Measurements from ENCODE around the gene AURKAIP1. TPM values are rescaled to one million over a fixed set of nuclear protein-coding genes. Genes with fewer than 3 reads are reported as not detected.
A peak's percentile ranks its signal among the peaks of the same experiment; 100 is the strongest.

AURKAIP1 gene
- total and polyA plus RNA-seq, 9 of the 15 experiments (the other 6 are each of a cell fraction or from before 2014, with no cell fraction given), result 7.8 to 478 (median 92.0) TPM

GRCh38 chr1:1334835-1335234 is 40.2 kb downstream of the AURKAIP1 start (continued):
- TF ChIP-seq, protein P1, sequence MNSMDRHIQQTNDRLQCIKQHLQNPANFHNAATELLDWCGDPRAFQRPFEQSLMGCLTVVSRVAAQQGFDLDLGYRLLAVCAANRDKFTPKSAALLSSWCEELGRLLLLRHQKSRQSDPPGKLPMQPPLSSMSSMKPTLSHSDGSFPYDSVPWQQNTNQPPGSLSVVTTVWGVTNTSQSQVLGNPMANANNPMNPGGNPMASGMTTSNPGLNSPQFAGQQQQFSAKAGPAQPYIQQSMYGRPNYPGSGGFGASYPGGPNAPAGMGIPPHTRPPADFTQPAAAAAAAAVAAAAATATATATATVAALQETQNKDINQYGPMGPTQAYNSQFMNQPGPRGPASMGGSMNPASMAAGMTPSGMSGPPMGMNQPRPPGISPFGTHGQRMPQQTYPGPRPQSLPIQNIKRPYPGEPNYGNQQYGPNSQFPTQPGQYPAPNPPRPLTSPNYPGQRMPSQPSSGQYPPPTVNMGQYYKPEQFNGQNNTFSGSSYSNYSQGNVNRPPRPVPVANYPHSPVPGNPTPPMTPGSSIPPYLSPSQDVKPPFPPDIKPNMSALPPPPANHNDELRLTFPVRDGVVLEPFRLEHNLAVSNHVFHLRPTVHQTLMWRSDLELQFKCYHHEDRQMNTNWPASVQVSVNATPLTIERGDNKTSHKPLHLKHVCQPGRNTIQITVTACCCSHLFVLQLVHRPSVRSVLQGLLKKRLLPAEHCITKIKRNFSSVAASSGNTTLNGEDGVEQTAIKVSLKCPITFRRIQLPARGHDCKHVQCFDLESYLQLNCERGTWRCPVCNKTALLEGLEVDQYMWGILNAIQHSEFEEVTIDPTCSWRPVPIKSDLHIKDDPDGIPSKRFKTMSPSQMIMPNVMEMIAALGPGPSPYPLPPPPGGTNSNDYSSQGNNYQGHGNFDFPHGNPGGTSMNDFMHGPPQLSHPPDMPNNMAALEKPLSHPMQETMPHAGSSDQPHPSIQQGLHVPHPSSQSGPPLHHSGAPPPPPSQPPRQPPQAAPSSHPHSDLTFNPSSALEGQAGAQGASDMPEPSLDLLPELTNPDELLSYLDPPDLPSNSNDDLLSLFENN (IDR thresholded peaks at IDR 0.05; ENCODE audit: low read depth in 2 of 2, low read length in 2 of 2), result no peak
- TF ChIP-seq ZNF253 (CRISPR knock-in tag; conservative IDR thresholded peaks at IDR 0.05) (no peak), PRMT5 (CRISPR knock-in tag; IDR thresholded peaks at IDR 0.05) (peak; percentile 90; the same call in 1 of the 2 replicates), EP300 (IDR thresholded peaks at IDR 0.05; ENCODE audit: low read length) (no peak), ZC3H11A (IDR thresholded peaks at IDR 0.05; ENCODE audit: low read depth, low read length) (no peak), FIP1L1 (IDR thresholded peaks at IDR 0.05; ENCODE audit: low read depth, low read length, poor library complexity, severe bottlenecking) (peak; percentile 1), IRF1 (CRISPR knock-in tag; IDR thresholded peaks at IDR 0.05; ENCODE audit: borderline replicate concordance) (no peak), CBX2 (IDR thresholded peaks at IDR 0.05; ENCODE audit: insufficient read depth, low read length, poor library complexity, severe bottlenecking) (no peak)
- TF ChIP-seq, protein P2, sequence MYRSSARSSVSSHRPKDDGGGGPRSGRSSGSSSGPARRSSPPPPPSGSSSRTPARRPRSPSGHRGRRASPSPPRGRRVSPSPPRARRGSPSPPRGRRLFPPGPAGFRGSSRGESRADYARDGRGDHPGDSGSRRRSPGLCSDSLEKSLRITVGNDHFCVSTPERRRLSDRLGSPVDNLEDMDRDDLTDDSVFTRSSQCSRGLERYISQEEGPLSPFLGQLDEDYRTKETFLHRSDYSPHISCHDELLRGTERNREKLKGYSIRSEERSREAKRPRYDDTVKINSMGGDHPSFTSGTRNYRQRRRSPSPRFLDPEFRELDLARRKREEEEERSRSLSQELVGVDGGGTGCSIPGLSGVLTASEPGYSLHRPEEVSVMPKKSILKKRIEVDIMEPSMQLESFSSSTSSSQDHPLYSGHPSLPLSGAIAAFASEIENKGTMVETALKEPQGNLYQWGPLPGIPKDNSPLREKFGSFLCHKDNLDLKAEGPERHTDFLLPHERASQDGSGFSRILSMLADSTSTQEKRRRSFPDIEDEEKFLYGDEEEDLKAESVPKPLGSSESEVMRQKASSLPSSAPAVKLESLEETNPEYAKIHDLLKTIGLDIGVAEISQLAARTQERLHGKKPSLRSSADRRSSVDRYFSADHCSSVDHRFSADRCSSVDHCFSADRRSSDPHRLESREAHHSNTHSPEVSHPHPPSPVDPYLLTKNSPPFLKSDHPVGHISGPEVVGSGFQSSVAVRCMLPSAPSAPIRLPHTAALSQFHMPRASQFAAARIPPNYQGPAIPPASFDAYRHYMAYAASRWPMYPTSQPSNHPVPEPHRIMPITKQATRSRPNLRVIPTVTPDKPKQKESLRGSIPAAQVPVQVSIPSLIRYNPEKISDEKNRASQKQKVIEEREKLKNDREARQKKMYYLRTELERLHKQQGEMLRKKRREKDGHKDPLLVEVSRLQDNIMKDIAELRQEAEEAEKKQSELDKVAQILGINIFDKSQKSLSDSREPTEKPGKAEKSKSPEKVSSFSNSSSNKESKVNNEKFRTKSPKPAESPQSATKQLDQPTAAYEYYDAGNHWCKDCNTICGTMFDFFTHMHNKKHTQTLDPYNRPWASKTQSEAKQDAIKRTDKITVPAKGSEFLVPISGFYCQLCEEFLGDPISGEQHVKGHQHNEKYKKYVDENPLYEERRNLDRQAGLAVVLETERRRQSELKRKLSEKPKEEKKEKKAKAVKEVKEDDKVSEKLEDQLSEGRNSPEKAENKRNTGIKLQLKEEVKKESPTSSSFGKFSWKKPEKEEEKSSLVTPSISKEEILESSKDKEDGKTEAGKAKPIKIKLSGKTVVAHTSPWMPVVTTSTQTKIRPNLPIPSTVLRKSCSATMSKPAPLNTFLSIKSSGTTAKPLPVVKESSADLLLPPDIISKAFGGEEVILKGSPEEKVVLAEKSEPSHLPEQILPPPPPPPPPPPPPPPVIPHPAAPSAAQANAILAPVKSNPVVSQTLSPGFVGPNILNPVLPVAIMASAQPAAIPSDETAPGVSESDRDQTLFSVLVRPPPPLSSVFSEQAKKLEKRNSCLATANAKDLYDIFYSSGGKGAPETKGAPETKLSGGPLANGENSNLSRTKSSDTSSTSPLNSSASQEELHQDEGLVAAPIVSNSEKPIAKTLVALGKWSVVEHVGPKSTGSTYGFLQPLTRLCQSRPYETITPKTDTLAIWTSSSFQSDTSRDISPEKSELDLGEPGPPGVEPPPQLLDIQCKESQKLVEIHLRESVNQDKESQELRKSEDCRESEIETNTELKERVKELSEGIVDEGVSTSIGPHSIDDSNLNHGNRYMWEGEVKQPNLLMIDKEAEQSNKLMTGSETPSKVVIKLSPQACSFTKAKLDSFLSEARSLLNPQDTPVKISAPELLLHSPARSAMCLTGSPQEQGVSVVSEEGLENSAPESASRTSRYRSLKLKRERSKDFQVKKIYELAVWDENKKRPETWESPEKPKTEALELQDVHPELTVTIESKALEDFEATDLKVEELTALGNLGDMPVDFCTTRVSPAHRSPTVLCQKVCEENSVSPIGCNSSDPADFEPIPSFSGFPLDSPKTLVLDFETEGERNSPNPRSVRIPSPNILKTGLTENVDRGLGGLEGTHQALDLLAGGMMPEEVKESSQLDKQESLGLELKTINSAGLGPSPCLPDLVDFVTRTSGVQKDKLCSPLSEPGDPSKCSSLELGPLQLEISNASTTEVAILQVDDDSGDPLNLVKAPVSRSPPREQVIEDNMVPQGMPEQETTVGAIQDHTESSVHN (IDR thresholded peaks at IDR 0.05; ENCODE audit: borderline replicate concordance in 1 of 2, low read depth in 1 of 2), result no peak
- TF ChIP-seq, protein P3, sequence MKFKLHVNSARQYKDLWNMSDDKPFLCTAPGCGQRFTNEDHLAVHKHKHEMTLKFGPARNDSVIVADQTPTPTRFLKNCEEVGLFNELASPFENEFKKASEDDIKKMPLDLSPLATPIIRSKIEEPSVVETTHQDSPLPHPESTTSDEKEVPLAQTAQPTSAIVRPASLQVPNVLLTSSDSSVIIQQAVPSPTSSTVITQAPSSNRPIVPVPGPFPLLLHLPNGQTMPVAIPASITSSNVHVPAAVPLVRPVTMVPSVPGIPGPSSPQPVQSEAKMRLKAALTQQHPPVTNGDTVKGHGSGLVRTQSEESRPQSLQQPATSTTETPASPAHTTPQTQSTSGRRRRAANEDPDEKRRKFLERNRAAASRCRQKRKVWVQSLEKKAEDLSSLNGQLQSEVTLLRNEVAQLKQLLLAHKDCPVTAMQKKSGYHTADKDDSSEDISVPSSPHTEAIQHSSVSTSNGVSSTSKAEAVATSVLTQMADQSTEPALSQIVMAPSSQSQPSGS (CRISPR knock-in tag; IDR thresholded peaks at IDR 0.05), result no peak
- TF ChIP-seq, protein P4, sequence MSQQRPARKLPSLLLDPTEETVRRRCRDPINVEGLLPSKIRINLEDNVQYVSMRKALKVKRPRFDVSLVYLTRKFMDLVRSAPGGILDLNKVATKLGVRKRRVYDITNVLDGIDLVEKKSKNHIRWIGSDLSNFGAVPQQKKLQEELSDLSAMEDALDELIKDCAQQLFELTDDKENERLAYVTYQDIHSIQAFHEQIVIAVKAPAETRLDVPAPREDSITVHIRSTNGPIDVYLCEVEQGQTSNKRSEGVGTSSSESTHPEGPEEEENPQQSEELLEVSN (IDR thresholded peaks at IDR 0.05; ENCODE audit: borderline replicate concordance in 1 of 2, extremely low read depth in 1 of 2, insufficient read depth in 1 of 2, insufficient read length in 1 of 2, low read depth in 1 of 2, low read length in 1 of 2, poor library complexity in 1 of 2, severe bottlenecking in 1 of 2), result no peak

Measured in K562 (cell line).